ENCODE data around the gene MASP1.

The MASP1 gene

GRCh38 chr3:187265461-187265955 lies 26.0 kb downstream of the MASP1 start:
- Histone ChIP-seq H3K27me3 (ENCODE audit: control insufficient read depth, insufficient read depth, low read length) (no peaks in the 10 kb centered on the region), H3K36me3 (ENCODE audit: control insufficient read depth, insufficient read depth, low read length) (no peaks in the 10 kb centered on the region), H3K4me1 (no peaks in the 10 kb centered on the region), H3K79me2 (no peaks in the 10 kb centered on the region), H3K4me3 (ENCODE audit: low read depth, low read length) (no peak overlapping the region), H3K4me2 (ENCODE audit: low read length) (no peak overlapping the region), H2AFZ (no peak overlapping the region), H3K9ac (no peak overlapping the region), H3K27ac (no peak overlapping the region), H3K9me3 (ENCODE audit: control insufficient read depth, low read length) (no peaks in the 10 kb centered on the region)
- TF ChIP-seq, protein P1, sequence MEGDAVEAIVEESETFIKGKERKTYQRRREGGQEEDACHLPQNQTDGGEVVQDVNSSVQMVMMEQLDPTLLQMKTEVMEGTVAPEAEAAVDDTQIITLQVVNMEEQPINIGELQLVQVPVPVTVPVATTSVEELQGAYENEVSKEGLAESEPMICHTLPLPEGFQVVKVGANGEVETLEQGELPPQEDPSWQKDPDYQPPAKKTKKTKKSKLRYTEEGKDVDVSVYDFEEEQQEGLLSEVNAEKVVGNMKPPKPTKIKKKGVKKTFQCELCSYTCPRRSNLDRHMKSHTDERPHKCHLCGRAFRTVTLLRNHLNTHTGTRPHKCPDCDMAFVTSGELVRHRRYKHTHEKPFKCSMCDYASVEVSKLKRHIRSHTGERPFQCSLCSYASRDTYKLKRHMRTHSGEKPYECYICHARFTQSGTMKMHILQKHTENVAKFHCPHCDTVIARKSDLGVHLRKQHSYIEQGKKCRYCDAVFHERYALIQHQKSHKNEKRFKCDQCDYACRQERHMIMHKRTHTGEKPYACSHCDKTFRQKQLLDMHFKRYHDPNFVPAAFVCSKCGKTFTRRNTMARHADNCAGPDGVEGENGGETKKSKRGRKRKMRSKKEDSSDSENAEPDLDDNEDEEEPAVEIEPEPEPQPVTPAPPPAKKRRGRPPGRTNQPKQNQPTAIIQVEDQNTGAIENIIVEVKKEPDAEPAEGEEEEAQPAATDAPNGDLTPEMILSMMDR (IDR thresholded peaks at IDR 0.05): no peak

DNA sequence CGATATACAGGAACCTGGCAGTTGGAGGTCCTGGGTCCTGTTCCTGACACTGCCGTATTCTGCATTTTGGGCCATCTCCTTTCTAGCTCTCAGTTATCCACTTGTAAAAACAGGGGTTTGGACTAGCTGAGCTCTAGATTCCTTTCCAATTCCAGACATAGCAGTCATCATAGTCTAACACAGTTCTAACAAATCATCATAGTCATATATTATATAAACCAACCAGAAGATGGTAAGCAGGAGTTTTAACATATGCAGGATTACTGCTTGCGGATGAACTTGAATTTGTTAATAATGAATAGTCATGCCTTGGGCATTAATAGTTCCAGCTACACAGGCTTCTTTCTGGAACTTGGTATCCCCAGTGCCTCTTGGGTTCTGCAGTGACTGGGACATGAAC lies 26.6 kb downstream of the MASP1 start:
- Histone ChIP-seq H3K4me3 (ENCODE audit: low read depth, low read length) (no peak overlapping the region), H3K4me2 (ENCODE audit: low read length) (no peak overlapping the region), H3K27ac (no peak overlapping the region), H3K36me3 (ENCODE audit: control insufficient read depth, insufficient read depth, low read length) (no peaks in the 10 kb centered on the region), H3K79me2 (no peaks in the 10 kb centered on the region), H3K9me3 (ENCODE audit: control insufficient read depth, low read length) (no peaks in the 10 kb centered on the region), H3K4me1 (no peaks in the 10 kb centered on the region), H3K27me3 (ENCODE audit: control insufficient read depth, insufficient read depth, low read length) (no peaks in the 10 kb centered on the region), H2AFZ (no peak overlapping the region), H3K9ac (no peak overlapping the region)
- TF ChIP-seq, protein P1 (IDR thresholded peaks at IDR 0.05): no peak

DNA sequence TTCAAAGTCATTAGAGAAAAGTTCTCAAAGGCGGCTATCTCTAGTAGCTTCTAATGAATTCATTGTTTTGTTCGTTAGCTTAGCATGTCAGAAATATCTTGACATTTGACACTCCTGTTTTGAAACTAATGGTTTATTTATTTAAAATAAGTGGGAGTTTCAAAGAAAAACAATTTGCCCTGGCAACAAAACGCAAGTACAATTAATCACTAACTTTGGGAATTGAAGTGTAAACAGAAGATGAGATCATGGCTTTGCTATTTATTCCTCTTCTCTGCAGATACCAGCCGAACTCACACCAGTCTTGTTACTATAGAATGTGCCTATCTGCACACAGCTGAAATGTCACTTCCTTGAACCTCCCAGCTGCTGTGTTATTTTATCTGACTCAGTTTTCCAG lies 27.5 kb downstream of the MASP1 start:
- H3K27ac ChIP-seq: no peak overlapping the region
- no peaks in the 10 kb centered on the region for H3K36me3 ChIP-seq (ENCODE audit: control insufficient read depth, insufficient read depth, low read length)
- no peaks in the 10 kb centered on the region for H3K9me3 ChIP-seq (ENCODE audit: control insufficient read depth, low read length)
- H3K4me3 ChIP-seq (ENCODE audit: low read depth, low read length): no peak overlapping the region
- no peaks in the 10 kb centered on the region for H3K79me2 ChIP-seq
- no peaks in the 10 kb centered on the region for H3K4me1 ChIP-seq
- H3K4me2 ChIP-seq (ENCODE audit: low read length): no peak overlapping the region
- no peak overlapping the region for H2AFZ ChIP-seq
- no peaks in the 10 kb centered on the region for H3K27me3 ChIP-seq (ENCODE audit: control insufficient read depth, insufficient read depth, low read length)
- no peak overlapping the region for H3K9ac ChIP-seq
- TF ChIP-seq, protein P1 (IDR thresholded peaks at IDR 0.05): no peak

- H3K27ac ChIP-seq: no peak overlapping the region
- no peak overlapping the region for H3K4me3 ChIP-seq (ENCODE audit: low read depth, low read length)
- TF ChIP-seq, protein P1 (IDR thresholded peaks at IDR 0.05): no peak
- no peaks in the 10 kb centered on the region for H3K36me3 ChIP-seq (ENCODE audit: control insufficient read depth, insufficient read depth, low read length)
- no peak overlapping the region for H3K4me2 ChIP-seq (ENCODE audit: low read length)
- H2AFZ ChIP-seq: no peak overlapping the region
- H3K27me3 ChIP-seq (ENCODE audit: control insufficient read depth, insufficient read depth, low read length): no peaks in the 10 kb centered on the region
- no peaks in the 10 kb centered on the region for H3K9me3 ChIP-seq (ENCODE audit: control insufficient read depth, low read length)
- no peaks in the 10 kb centered on the region for H3K79me2 ChIP-seq
- H3K4me1 ChIP-seq: no peaks in the 10 kb centered on the region
- H3K9ac ChIP-seq: no peak overlapping the region
Observed at GRCh38 chr3:187263270-187263669, 28.3 kb downstream of the MASP1 start.

GRCh38 chr3:187262360-187262759 lies 29.2 kb downstream of the MASP1 start:
- no peak overlapping the region for H3K4me2 ChIP-seq (ENCODE audit: low read length)
- H3K27ac ChIP-seq: no peak overlapping the region
- no peaks in the 10 kb centered on the region for H3K27me3 ChIP-seq (ENCODE audit: control insufficient read depth, insufficient read depth, low read length)
- H3K9me3 ChIP-seq (ENCODE audit: control insufficient read depth, low read length): no peaks in the 10 kb centered on the region
- TF ChIP-seq, protein P1 (IDR thresholded peaks at IDR 0.05): no peak
- H3K79me2 ChIP-seq: no peaks in the 10 kb centered on the region
- H3K4me3 ChIP-seq (ENCODE audit: low read depth, low read length): no peak overlapping the region
- no peaks in the 10 kb centered on the region for H3K36me3 ChIP-seq (ENCODE audit: control insufficient read depth, insufficient read depth, low read length)
- no peak overlapping the region for H3K9ac ChIP-seq
- no peaks in the 10 kb centered on the region for H3K4me1 ChIP-seq
- no peak overlapping the region for H2AFZ ChIP-seq
